NCI-H128 (cell line): ENCODE data around the gene ACOXL.
"Not testable (repeated sequence)": the region's sequence is repeated elsewhere in the genome, so short reads cannot be mapped to it uniquely, and the experiment has no call there.

Experiments
- DNase-seq: peaks from one replicate; lab custom pipeline; 2025; ENCODE audit not compliant: unreplicated experiment; lab: John Stamatoyannopoulos, UW

The ACOXL gene

GRCh38 chr2:111053266-111053665 is 320.9 kb downstream of the ACOXL start:
- DNase-seq: no peak

GRCh38 chr2:111053825-111054515 is 321.6 kb downstream of the ACOXL start:
- DNase-seq: no peak

GRCh38 chr2:111054791-111055691 is 322.7 kb downstream of the ACOXL start:
- no peak for DNase-seq

- no peak for DNase-seq
These were observed 323.4 kb downstream of the ACOXL start for GRCh38 chr2:111055735-111056134.

GRCh38 chr2:111057045-111057444 is 324.7 kb downstream of the ACOXL start:
- no peak for DNase-seq

- no peak for DNase-seq
These were observed 325.3 kb downstream of the ACOXL start for GRCh38 chr2:111057721-111058120.

- no peak for DNase-seq
These were observed 325.9 kb downstream of the ACOXL start for GRCh38 chr2:111058264-111058663.

- no peak for DNase-seq
These were observed 328.8 kb downstream of the ACOXL start for GRCh38 chr2:111061191-111061590.

- no peak for DNase-seq
These were observed 330.0 kb downstream of the ACOXL start for GRCh38 chr2:111062417-111062816.

- DNase-seq: no peak
These were observed 333.8 kb downstream of the ACOXL start for GRCh38 chr2:111066062-111066593.

- DNase-seq: no peak
These were observed 336.2 kb downstream of the ACOXL start for GRCh38 chr2:111068435-111069058.

GRCh38 chr2:111069722-111070121 is 337.3 kb downstream of the ACOXL start:
- no peak for DNase-seq

GRCh38 chr2:111071600-111072171 is 339.3 kb downstream of the ACOXL start:
- no peak for DNase-seq

- no peak for DNase-seq
These were observed 340.0 kb downstream of the ACOXL start for GRCh38 chr2:111072220-111072871.

- not testable (repeated sequence) for DNase-seq
These were observed 350.3 kb downstream of the ACOXL start for GRCh38 chr2:111082659-111083058.

GRCh38 chr2:111091811-111092211 is 359.4 kb downstream of the ACOXL start:
- no peak for DNase-seq

GRCh38 chr2:111094691-111095090 is 362.3 kb downstream of the ACOXL start:
- no peak for DNase-seq

GRCh38 chr2:111095434-111095833 is 363.1 kb downstream of the ACOXL start:
- DNase-seq: no peak

GRCh38 chr2:111099402-111099801 is 367.0 kb downstream of the ACOXL start:
- DNase-seq: no peak

- no peak for DNase-seq
These were observed 367.9 kb downstream of the ACOXL start for GRCh38 chr2:111100087-111100764.
